Activated CD4-positive, alpha-beta memory T cell treated with anti-CD3 and anti-CD28 coated beads for 36 hours (primary cell): ENCODE results near the gene GIGYF2. TPM values are rescaled to one million over a fixed set of nuclear protein-coding genes. Genes with fewer than 3 reads are reported as not detected.
"Not testable (repeated sequence)": the region's sequence is repeated elsewhere in the genome, so short reads cannot be mapped to it uniquely, and the experiment has no call there.

Source experiments
- CTCF ChIA-PET: fragments of 350-600 bp; sonication (Branson Sonifier 250); formaldehyde crosslinking; loops from one replicate; lab custom pipeline; 2021; ENCODE audit warnings: antibody characterized with exemption, inconsistent platforms; lab: Charles Lee
- POLR2A ChIA-PET: fragments of 350-600 bp; sonication (Branson Sonifier 250); formaldehyde crosslinking; loops from one replicate; lab custom pipeline; 2021; ENCODE audit warnings: antibody characterized with exemption; lab: Charles Lee
- DNase-seq: peaks from one replicate; pipeline ENCODE4 v3.0.0-alpha.2; 2020
- H3K27ac Mint-ChIP-seq: one replicate; pipeline ENCODE4 v1.8.0; 2021; ENCODE audit warnings: mixed read lengths
- H3K27me3 Mint-ChIP-seq: one replicate; pipeline ENCODE4 v1.8.0; 2021; ENCODE audit warnings: mixed read lengths
- H3K36me3 Mint-ChIP-seq: one replicate; pipeline ENCODE4 v1.8.0; 2021; ENCODE audit warnings: mixed read lengths
- H3K4me1 Mint-ChIP-seq: one replicate; pipeline ENCODE4 v1.8.0; 2021; ENCODE audit warnings: low read depth, mixed read lengths
- H3K4me3 Mint-ChIP-seq: one replicate; pipeline ENCODE4 v1.8.0; 2021; ENCODE audit warnings: mild to moderate bottlenecking, mixed read lengths
- H3K9me3 Mint-ChIP-seq: one replicate; pipeline ENCODE4 v1.8.0; 2021; ENCODE audit warnings: mixed read lengths
- intact Hi-C: fragments of 100-400 bp; cut with micrococcal nuclease; formaldehyde crosslinking; loops from one replicate; pipeline ENCODE4 v1.15.1; 2023
- total RNA-seq, 2 experiments: library from RNA; stranded (reverse); gene quantifications; one replicate each; pipeline ENCODE4 v1.2.3, GENCODE V29; 2021

GIGYF2 gene
- total RNA-seq, 2 experiments from 2014 or later = 50.0 to 51.4 TPM

DNA sequence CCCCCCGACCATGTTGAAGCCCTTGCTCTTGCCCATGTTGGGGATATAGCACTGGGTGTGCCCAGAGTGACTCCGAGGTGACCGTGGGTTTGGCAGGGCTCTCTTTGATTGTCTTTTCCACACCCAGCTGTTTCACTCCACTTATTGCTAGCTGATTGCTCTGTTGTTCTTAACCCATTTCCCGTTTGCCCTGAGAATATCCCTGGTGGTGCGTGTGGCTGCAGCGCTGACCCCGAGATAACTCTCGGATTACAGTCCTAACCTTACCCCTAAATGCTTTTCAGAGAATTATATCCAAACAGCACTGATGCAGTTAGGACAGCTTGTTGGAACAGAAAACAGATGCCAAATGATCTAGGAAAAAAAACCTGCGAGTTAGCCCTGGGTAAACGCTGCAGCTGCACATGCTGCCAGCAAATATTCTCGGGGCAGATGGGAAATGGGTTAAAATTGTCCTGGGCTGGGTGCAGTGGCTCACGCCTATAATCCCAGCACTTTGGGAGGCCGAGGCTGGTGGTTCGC lies 138.6 kb downstream of the GIGYF2 start:
- CTCF ChIA-PET = interaction anchor here (1.4 kb wide), 1 partner anchor 218 kb away, joined by 3 read pairs; no protein-coding TSS in a partner anchor
- Mint-ChIP-seq H3K4me1 (peaks cover 31% of the 10 kb centered on the region), H3K27ac (no peak overlapping the region), H3K4me3 (no peak overlapping the region), H3K27me3 (no peaks in the 10 kb centered on the region), H3K36me3 (peaks cover 46% of the 10 kb centered on the region), H3K9me3 (no peaks in the 10 kb centered on the region)
- DNase-seq = no peak
- intact Hi-C loops = loop anchor here (5.0 kb wide), 2 partner anchors 53 to 417 kb away; partner anchors contain the start of gene ATG16L1
- POLR2A ChIA-PET = no interaction called here

DNA sequence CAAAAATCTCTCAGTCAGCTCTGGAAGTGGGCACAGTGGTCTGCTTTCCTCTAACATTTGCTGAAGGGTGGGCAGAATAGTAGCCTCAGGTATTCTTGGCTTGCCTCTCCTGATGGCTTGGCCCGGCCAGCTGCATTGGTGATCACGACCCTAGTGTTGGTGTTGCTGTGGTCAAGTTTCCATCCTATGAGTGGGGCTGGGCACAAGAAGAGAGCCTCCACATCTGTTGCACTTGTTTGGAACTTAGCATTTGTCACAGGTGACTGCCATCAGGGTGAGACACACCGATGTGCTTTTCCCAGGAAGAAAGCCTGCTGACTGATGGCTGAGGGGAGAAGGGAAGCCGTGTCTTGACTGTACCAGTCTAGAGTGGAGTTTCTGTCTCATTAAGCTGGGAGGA lies 139.8 kb downstream of the GIGYF2 start:
- CTCF ChIA-PET = interaction anchor here (0.6 kb wide), 1 partner anchor 17 kb away, joined by 3 read pairs; no protein-coding TSS in a partner anchor
- peaks cover 31% of the 10 kb centered on the region for H3K4me1 Mint-ChIP-seq

GRCh38 chr2:232838406-232838874 lies 141.3 kb downstream of the GIGYF2 start:
- Mint-ChIP-seq H3K27me3 (no peaks in the 10 kb centered on the region), H3K27ac (peak overlapping the region; percentile 78), H3K9me3 (no peaks in the 10 kb centered on the region), H3K36me3 (peaks cover 37% of the 10 kb centered on the region), H3K4me1 (peaks cover 31% of the 10 kb centered on the region), H3K4me3 (no peak overlapping the region)
- peak; percentile 77 for DNase-seq
- ChIA-PET POLR2A (no interaction called here), CTCF (no interaction called here)
- intact Hi-C loops = loop anchor here (5.0 kb wide), 2 partner anchors 56 to 414 kb away; partner anchors contain the start of gene ATG16L1

More for the DNA sequence above, 139.8 kb downstream of the GIGYF2 start:
- Mint-ChIP-seq H3K36me3 (peaks cover 43% of the 10 kb centered on the region), H3K27ac (peak overlapping the region; percentile 66), H3K4me3 (no peak overlapping the region), H3K9me3 (no peaks in the 10 kb centered on the region), H3K27me3 (no peaks in the 10 kb centered on the region)
- no peak for DNase-seq
- POLR2A ChIA-PET = no interaction called here
- intact Hi-C loops = loop anchor here (5.0 kb wide), 2 partner anchors 55 to 415 kb away; partner anchors contain the start of gene ATG16L1

DNA sequence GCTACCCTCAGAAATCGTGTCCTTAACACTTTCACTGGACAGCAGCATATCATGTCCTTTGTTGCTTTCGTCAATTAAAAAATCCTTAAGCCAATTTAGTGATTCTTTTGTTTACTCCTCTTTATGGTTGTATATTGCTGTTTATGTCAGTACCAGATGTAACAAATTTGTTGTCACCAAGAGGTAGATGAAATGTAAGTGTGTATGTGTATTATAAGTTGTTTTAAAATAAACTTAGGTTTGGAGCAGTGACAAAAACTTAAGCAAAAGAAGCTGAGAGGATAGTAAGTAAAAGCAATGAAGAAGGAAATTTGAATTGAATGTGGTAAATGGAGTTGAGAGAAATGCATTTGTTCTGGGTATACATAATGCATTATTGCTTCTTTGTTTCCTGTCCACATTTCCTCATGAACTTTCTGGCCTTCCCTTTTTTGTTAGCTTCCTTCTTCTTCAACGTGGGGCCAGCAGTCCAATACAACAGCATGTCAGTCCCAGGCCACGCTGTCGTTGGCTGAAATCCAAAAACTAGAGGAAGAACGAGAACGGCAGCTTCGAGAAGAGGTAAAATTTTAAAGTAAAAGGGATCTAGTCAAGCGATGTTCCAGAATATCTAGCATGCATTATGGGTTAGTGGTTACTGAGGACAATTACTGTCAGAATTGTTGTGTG lies 142.4 kb downstream of the GIGYF2 start:
- Mint-ChIP-seq H3K27ac (peak overlapping the region; percentile 62), H3K27me3 (no peaks in the 10 kb centered on the region), H3K4me3 (no peak overlapping the region), H3K4me1 (peaks cover 31% of the 10 kb centered on the region), H3K9me3 (no peaks in the 10 kb centered on the region), H3K36me3 (peaks cover 38% of the 10 kb centered on the region)
- no peak for DNase-seq
- CTCF ChIA-PET = interaction anchor here (0.6 to 0.7 kb wide), 2 partner anchors 14 to 120 kb away, joined by 3 read pairs; no protein-coding TSS in a partner anchor
- intact Hi-C loops = loop anchor here (5.0 kb wide), 2 partner anchors 57 to 413 kb away; partner anchors contain the start of gene ATG16L1
- POLR2A ChIA-PET = no interaction called here

DNA sequence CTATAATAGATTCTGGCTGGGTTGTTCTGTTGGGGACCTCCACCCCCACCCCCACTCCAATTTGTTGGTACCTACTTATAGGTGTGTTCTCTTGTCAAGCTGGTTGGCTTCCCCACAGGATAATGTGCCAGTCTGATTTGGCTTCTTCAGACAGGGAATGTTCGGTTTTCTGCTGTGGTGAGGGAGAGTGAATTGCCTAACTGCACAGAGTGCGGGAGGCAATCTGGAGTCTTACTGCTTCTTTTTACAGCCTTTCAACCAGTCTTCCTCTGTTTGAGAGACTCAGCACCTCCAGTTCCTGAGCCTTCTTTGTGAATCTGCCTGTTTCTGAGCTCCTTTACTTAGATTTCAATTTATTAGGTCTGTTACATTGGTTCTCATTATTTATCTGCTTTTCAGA lies 145.6 kb downstream of the GIGYF2 start:
- intact Hi-C loops = no loop called here
- POLR2A ChIA-PET = no interaction called here

GRCh38 chr2:232843834-232844233 lies 146.7 kb downstream of the GIGYF2 start:
- Mint-ChIP-seq H3K27ac (no peak overlapping the region), H3K36me3 (peaks cover 45% of the 10 kb centered on the region), H3K27me3 (no peaks in the 10 kb centered on the region), H3K9me3 (no peaks in the 10 kb centered on the region), H3K4me3 (no peak overlapping the region), H3K4me1 (peaks cover 8% of the 10 kb centered on the region)
- DNase-seq = no peak
- intact Hi-C loops = no loop called here
- ChIA-PET CTCF (interaction anchor here (0.9 to 1.4 kb wide), 3 partner anchors 9 to 210 kb away, joined by 3 to 5 read pairs (median 4); no protein-coding TSS in a partner anchor), POLR2A (no interaction called here)

More for the DNA sequence above, 145.6 kb downstream of the GIGYF2 start:
- Mint-ChIP-seq H3K4me1 (peaks cover 19% of the 10 kb centered on the region), H3K27me3 (no peaks in the 10 kb centered on the region), H3K4me3 (no peak overlapping the region), H3K9me3 (no peaks in the 10 kb centered on the region), H3K36me3 (peaks cover 43% of the 10 kb centered on the region), H3K27ac (no peak overlapping the region)
- DNase-seq = no peak
- CTCF ChIA-PET = interaction anchor here (0.9 to 1.5 kb wide), 3 partner anchors 10 to 211 kb away, joined by 3 to 6 read pairs (median 4); no protein-coding TSS in a partner anchor

- Mint-ChIP-seq H3K9me3 (no peaks in the 10 kb centered on the region), H3K27ac (no peak overlapping the region), H3K36me3 (peaks cover 42% of the 10 kb centered on the region), H3K4me3 (no peak overlapping the region), H3K27me3 (no peaks in the 10 kb centered on the region), H3K4me1 (no peaks in the 10 kb centered on the region)
- ChIA-PET POLR2A (no interaction called here), CTCF (no interaction called here)
- intact Hi-C loops = no loop called here
- DNase-seq = no peak
Measured at GRCh38 chr2:232846055-232846454, 148.9 kb downstream of the GIGYF2 start.

DNA sequence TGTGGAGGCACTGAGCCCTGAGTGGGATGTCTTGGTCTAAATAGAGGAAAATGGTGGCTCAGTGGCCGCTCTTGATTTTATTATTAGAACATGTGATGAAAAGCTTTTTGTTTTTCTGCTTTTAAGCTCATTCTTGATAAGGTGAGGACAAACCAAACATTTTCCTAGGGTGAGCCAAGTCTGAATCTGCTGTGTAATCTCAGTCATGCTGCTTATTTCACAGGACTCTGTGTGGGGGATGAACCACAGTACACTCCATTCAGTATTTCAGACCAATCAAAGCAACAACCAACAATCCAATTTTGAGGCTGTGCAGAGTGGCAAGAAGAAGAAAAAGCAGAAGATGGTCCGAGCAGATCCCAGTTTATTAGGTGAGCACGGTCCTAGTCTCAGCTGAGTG lies 152.9 kb downstream of the GIGYF2 start:
- Mint-ChIP-seq H3K27ac (peak overlapping the region; percentile 46), H3K9me3 (no peaks in the 10 kb centered on the region), H3K4me1 (peaks cover 4% of the 10 kb centered on the region), H3K4me3 (no peak overlapping the region), H3K36me3 (peaks cover 40% of the 10 kb centered on the region), H3K27me3 (no peaks in the 10 kb centered on the region)
- DNase-seq = no peak
- intact Hi-C loops = loop anchor here (5.0 kb wide), 1 partner anchor 207 kb away; no protein-coding TSS in a partner anchor
- CTCF ChIA-PET = interaction anchor here (1.0 kb wide), 1 partner anchor 404 kb away, joined by 4 read pairs; no protein-coding TSS in a partner anchor
- POLR2A ChIA-PET = no interaction called here

GRCh38 chr2:232852081-232852480 lies 154.9 kb downstream of the GIGYF2 start:
- DNase-seq, H3K4me1 Mint-ChIP-seq, POLR2A ChIA-PET, H3K4me3 Mint-ChIP-seq, H3K27me3 Mint-ChIP-seq, H3K9me3 Mint-ChIP-seq, H3K27ac Mint-ChIP-seq: not testable (repeated sequence)
- H3K36me3 Mint-ChIP-seq = peaks cover 29% of the 10 kb centered on the region
- intact Hi-C loops = loop anchor here (2.0 to 5.0 kb wide), 2 partner anchors 177 to 205 kb away; no protein-coding TSS in a partner anchor
- CTCF ChIA-PET = interaction anchor here (0.8 to 4.4 kb wide), 6 partner anchors 8 to 427 kb away, joined by 3 to 37 read pairs (median 4); no protein-coding TSS in a partner anchor

GRCh38 chr2:232852676-232853075 lies 155.5 kb downstream of the GIGYF2 start:
- Mint-ChIP-seq H3K4me1 (peaks cover 4% of the 10 kb centered on the region), H3K27ac (no peak overlapping the region), H3K9me3 (no peaks in the 10 kb centered on the region), H3K36me3 (peaks cover 31% of the 10 kb centered on the region), H3K27me3 (no peaks in the 10 kb centered on the region), H3K4me3 (no peak overlapping the region)
- ChIA-PET CTCF (interaction anchor here (0.7 to 4.4 kb wide), 13 partner anchors 9 to 427 kb away, joined by 3 to 37 read pairs (median 3); partner anchors contain the start of gene INPP5D), POLR2A (no interaction called here)
- no peak for DNase-seq
- intact Hi-C loops = loop anchor here (1.0 to 5.0 kb wide), 3 partner anchors 176 to 399 kb away; partner anchors contain the start of gene ATG16L1

DNA sequence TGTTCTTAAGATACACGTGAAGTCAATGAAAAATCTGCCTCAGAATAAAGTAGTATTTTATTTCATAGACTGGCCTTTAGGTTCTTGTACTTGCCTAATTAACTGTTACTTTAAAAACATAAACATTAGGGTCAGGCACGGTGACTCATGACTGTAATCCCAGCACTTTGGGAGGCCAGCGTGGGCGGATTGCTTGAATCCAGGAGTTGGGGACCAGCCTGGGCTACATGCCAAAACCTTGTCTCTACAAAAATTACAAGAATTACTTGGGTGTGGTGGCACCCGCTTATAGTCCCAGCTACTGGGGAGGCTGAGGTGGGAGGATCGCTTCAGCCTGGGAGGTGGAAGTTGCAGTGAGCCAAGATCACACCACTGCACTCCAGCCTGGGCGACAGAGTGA lies 157.0 kb downstream of the GIGYF2 start:
- Mint-ChIP-seq H3K4me1 (peaks cover 4% of the 10 kb centered on the region), H3K27me3 (no peaks in the 10 kb centered on the region), H3K36me3 (peaks cover 37% of the 10 kb centered on the region), H3K4me3 (no peak overlapping the region), H3K9me3 (no peaks in the 10 kb centered on the region), H3K27ac (no peak overlapping the region)
- ChIA-PET CTCF (interaction anchor here (0.7 to 4.4 kb wide), 10 partner anchors 12 to 418 kb away, joined by 3 to 37 read pairs (median 4); partner anchors contain the start of gene INPP5D), POLR2A (no interaction called here)
- no peak for DNase-seq
- intact Hi-C loops = loop anchor here (5.0 kb wide), 1 partner anchor 203 kb away; no protein-coding TSS in a partner anchor
